Mesenchymal stem cell (in vitro differentiated cells and primary cell): ENCODE measurements around the gene SORCS1.

Source experiments
- DNase-seq: peaks from one replicate; pipeline ENCODE4 v3.0.0-alpha.2; 2013
- H2AFZ ChIP-seq: one replicate; pipeline ENCODE4 v1.6.1; 2013; ENCODE audit warnings: low read depth, mild to moderate bottlenecking, control low read depth, inconsistent platforms, low read length, moderate library complexity
- H2AK5ac ChIP-seq: 2 replicates; pipeline ENCODE4 v1.6.1; 2013; ENCODE audit warnings: low read length, moderate library complexity, mild to moderate bottlenecking, inconsistent platforms; ENCODE audit not compliant: severe bottlenecking
- H2BK120ac ChIP-seq: one replicate; pipeline ENCODE4 v1.6.1; 2013; ENCODE audit warnings: low read depth, mild to moderate bottlenecking, inconsistent platforms, low read length, moderate library complexity
- H2BK12ac ChIP-seq, 2 experiments: one replicate each; pipeline ENCODE4 v1.6.1; 2013; ENCODE audit warnings: inconsistent platforms in 2 of 2, low read length in 2 of 2, mild to moderate bottlenecking in 2 of 2, moderate library complexity in 2 of 2, control low read depth in 1 of 2
- H2BK15ac ChIP-seq: one replicate; pipeline ENCODE4 v1.6.1; 2013; ENCODE audit warnings: mild to moderate bottlenecking, low read depth, inconsistent platforms; ENCODE audit not compliant: poor library complexity, severe bottlenecking
- H2BK5ac ChIP-seq: 2 replicates; pipeline ENCODE4 v1.6.1; 2013; ENCODE audit warnings: low read depth, mild to moderate bottlenecking, low read length, control low read depth, inconsistent platforms; ENCODE audit not compliant: poor library complexity, severe bottlenecking
- H3K14ac ChIP-seq, 2 experiments: one replicate each; pipeline ENCODE4 v1.6.1; 2013; ENCODE audit warnings: inconsistent platforms in 2 of 2, low read length in 2 of 2, control low read depth in 1 of 2, mild to moderate bottlenecking in 1 of 2, moderate library complexity in 1 of 2
- H3K18ac ChIP-seq, 2 experiments: one replicate each; pipeline ENCODE4 v1.6.1; 2013; ENCODE audit warnings: inconsistent platforms in 2 of 2, low read length in 2 of 2, control low read depth in 1 of 2, low read depth in 1 of 2, mild to moderate bottlenecking in 1 of 2
- H3K23ac ChIP-seq, 2 experiments: one replicate each; pipeline ENCODE4 v1.6.1; 2013; ENCODE audit warnings: inconsistent platforms in 2 of 2, low read length in 2 of 2, mild to moderate bottlenecking in 2 of 2, moderate library complexity in 2 of 2, control low read depth in 1 of 2
- H3K27ac ChIP-seq: 2 replicates; pipeline ENCODE4 v1.5.1; 2013; ENCODE audit warnings: mild to moderate bottlenecking, moderate library complexity, low read length, control low read depth, inconsistent platforms; ENCODE audit not compliant: poor library complexity, severe bottlenecking
- H3K27me3 ChIP-seq, 2 experiments: 2 replicates each; pipeline versions ENCODE4 v1.6.1 to v1.7.0; 2013; ENCODE audit warnings: low read length in 2 of 2, mild to moderate bottlenecking in 2 of 2, moderate library complexity in 2 of 2, control low read depth in 1 of 2, inconsistent platforms in 1 of 2; ENCODE audit not compliant: control insufficient read depth in 1 of 2, insufficient read depth in 1 of 2
- H3K36me3 ChIP-seq, 2 experiments: 2 replicates each; pipeline versions ENCODE4 v1.6.1 to v1.7.0; 2013; ENCODE audit warnings: low read length in 2 of 2, control low read depth in 1 of 2, inconsistent platforms in 1 of 2, low read depth in 1 of 2, mild to moderate bottlenecking in 1 of 2; ENCODE audit not compliant: insufficient read depth in 2 of 2, control insufficient read depth in 1 of 2
- H3K4ac ChIP-seq, 2 experiments: one replicate each; pipeline ENCODE4 v1.6.1; 2013; ENCODE audit warnings: inconsistent platforms in 2 of 2, low read length in 2 of 2, mild to moderate bottlenecking in 2 of 2, moderate library complexity in 2 of 2, control low read depth in 1 of 2, low read depth in 1 of 2
- H3K4me1 ChIP-seq: 2 replicates; pipeline ENCODE4 v1.6.1; 2013; ENCODE audit warnings: low read depth, low read length, control low read depth; ENCODE audit not compliant: control insufficient read depth, insufficient read depth
- H3K4me2 ChIP-seq: 2 replicates; pipeline ENCODE4 v1.6.1; 2013; ENCODE audit warnings: low read length, mild to moderate bottlenecking, inconsistent platforms; ENCODE audit not compliant: poor library complexity, severe bottlenecking
- H3K4me3 ChIP-seq, 2 experiments: 2 replicates each; pipeline versions ENCODE4 v1.5.1 to v1.7.0; 2013; ENCODE audit warnings: low read length in 2 of 2, mild to moderate bottlenecking in 2 of 2, control low read depth in 1 of 2, low read depth in 1 of 2; ENCODE audit not compliant: insufficient read depth in 1 of 2
- H3K79me1 ChIP-seq: replicated peaks from 2 replicates; pipeline ENCODE4 v1.6.1; 2013; ENCODE audit warnings: mild to moderate bottlenecking, control low read depth, low read length, inconsistent platforms; ENCODE audit not compliant: poor library complexity, severe bottlenecking
- H3K9ac ChIP-seq: 2 replicates; pipeline ENCODE4 v1.7.0; 2013; ENCODE audit warnings: mild to moderate bottlenecking, low read length, moderate library complexity
- H3K9me3 ChIP-seq: 2 replicates; pipeline ENCODE4 v1.7.0; 2013; ENCODE audit warnings: mild to moderate bottlenecking, low read length; ENCODE audit not compliant: control insufficient read depth
- H4K8ac ChIP-seq: one replicate; pipeline ENCODE4 v1.6.1; 2013; ENCODE audit warnings: inconsistent platforms, mild to moderate bottlenecking, low read length, moderate library complexity
- H4K91ac ChIP-seq: one replicate; pipeline ENCODE4 v1.6.1; 2013; ENCODE audit warnings: mild to moderate bottlenecking, low read length, inconsistent platforms
- WGBS: methylation state at CpG from one replicate; pipeline ENCODE4 v1.1.7; 2013; ENCODE audit warnings: mixed read lengths; 5-methylcytosine and 5-hydroxymethylcytosine counted together

The SORCS1 gene

DNA sequence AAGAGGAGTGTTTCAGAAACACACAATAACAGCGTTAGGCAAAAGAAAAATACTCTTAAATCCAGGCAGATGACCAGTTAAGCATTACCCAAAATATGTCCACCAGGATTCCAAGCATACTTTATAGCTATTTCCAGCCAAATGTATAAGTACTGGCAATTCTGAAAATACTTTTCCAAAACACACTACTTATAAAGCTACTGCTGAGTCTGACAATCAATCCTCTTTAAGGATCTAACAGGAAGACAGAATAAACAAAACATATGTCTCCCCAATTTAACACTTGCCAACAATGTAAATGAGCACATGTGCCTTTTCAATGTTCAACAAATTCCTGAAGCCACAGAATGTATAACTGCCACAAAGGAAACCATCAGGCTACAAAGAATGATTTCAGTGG lies 370.9 kb downstream of the SORCS1 start:
- Histone ChIP-seq H3K14ac (no peak overlapping the region), H3K4me1 (no peaks in the 10 kb centered on the region), H3K36me3 (no peaks in the 10 kb centered on the region), H3K27me3 (no peaks in the 10 kb centered on the region), H4K91ac (no peak overlapping the region), H2BK5ac (no peak overlapping the region), H3K9me3 (no peaks in the 10 kb centered on the region), H2AFZ (no peak overlapping the region), H3K4me2 (no peak overlapping the region), H3K79me1 (no peaks in the 10 kb centered on the region), H3K18ac (no peak overlapping the region), H3K4ac (no peak overlapping the region), H2BK120ac (no peak overlapping the region), H2BK12ac (no peak overlapping the region), H4K8ac (no peak overlapping the region), H3K9ac (no peak overlapping the region), H3K23ac (no peak overlapping the region), H3K27ac (no peak overlapping the region), H3K4me3 (no peak overlapping the region), H2AK5ac (no peak overlapping the region), H2BK15ac (no peak overlapping the region)
- DNase-seq, result no peak
- 35% methylated on average over 1 of the region's 1 CpG for WGBS

DNA sequence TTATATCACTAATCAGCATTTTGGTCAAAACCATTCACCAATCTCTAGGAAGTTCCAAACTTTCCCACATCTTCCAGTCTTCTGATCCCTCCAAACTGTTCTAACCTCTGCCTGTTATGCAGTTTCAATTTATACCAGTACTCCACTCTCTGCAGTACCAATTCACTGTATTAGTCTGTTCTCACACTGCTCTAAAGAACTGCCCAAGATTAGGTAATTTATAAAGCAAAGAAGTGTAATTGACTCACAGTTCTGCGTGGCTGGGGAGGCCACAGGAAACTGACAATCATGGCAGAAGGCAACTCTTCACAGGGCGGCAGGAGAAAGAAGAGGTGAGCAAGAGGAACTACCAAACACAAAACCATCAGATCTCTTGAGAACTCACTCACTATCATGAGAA lies 374.9 kb downstream of the SORCS1 start:
- Histone ChIP-seq H3K9ac (no peak overlapping the region), H3K23ac (no peak overlapping the region), H2AFZ (no peak overlapping the region), H3K9me3 (no peaks in the 10 kb centered on the region), H3K4me2 (no peak overlapping the region), H3K4me3 (no peak overlapping the region), H3K27me3 (no peaks in the 10 kb centered on the region), H3K79me1 (no peaks in the 10 kb centered on the region), H3K4me1 (no peaks in the 10 kb centered on the region), H2BK15ac (no peak overlapping the region), H4K91ac (no peak overlapping the region), H3K27ac (no peak overlapping the region), H3K18ac (no peak overlapping the region), H4K8ac (no peak overlapping the region), H2BK120ac (no peak overlapping the region), H3K36me3 (no peaks in the 10 kb centered on the region), H2BK12ac (no peak overlapping the region), H3K14ac (no peak overlapping the region), H2BK5ac (no peak overlapping the region), H3K4ac (no peak overlapping the region), H2AK5ac (no peak overlapping the region)
- WGBS, result 66% methylated on average over 2 of the region's 2 CpGs
- DNase-seq, result no peak

DNA sequence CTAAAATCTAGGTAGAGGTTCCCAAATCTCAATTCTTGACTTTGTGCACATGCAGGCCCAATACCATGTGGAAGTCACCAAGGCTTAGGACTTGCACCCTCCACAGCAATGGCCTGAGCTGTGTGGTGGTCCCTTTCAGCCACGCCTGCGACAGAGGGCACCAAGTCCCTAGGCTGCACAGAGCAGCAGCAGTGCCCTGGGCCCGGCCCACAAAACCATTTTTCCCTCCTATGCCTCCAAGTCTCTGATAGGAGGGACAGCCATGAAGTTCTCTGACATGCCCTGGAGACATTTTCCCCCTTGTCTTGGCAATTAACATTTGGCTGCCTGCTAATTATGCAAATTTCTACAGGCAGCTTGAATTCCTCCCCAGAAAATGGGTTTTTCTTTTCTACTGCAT lies 375.5 kb downstream of the SORCS1 start:
- DNase-seq, result no peak
- Histone ChIP-seq H3K9me3 (no peaks in the 10 kb centered on the region), H3K4ac (no peak overlapping the region), H2BK120ac (no peak overlapping the region), H3K4me1 (no peaks in the 10 kb centered on the region), H3K9ac (no peak overlapping the region), H3K14ac (no peak overlapping the region), H2AK5ac (no peak overlapping the region), H3K18ac (no peak overlapping the region), H2AFZ (no peak overlapping the region), H3K23ac (no peak overlapping the region), H3K4me2 (no peak overlapping the region), H3K27ac (no peak overlapping the region), H3K27me3 (no peaks in the 10 kb centered on the region), H2BK15ac (no peak overlapping the region), H4K8ac (no peak overlapping the region), H3K4me3 (no peak overlapping the region), H2BK5ac (no peak overlapping the region), H2BK12ac (no peak overlapping the region), H4K91ac (no peak overlapping the region), H3K79me1 (no peaks in the 10 kb centered on the region), H3K36me3 (no peaks in the 10 kb centered on the region)
- 61% methylated on average over 3 of the region's 3 CpGs for WGBS

DNA sequence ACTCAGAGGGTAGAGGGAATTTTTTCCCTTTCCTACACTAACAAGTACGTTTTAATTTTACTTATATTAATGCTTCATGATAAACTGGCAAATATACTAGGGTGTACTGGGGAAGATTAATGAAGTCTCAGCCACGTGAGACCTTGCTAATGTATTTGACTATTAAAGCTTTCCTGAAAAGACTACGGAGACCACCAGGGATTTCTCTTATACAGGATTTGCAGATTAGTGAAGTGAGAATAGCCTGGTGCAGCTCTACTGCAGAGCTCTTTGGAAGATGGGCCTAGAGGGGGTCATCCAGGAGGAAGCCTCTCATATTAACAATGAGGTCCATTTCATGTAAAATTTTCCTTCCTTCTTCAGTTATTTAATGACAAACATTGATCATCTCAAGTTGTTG lies 379.0 kb downstream of the SORCS1 start:
- no peak overlapping the region for H2BK5ac ChIP-seq
- 71% methylated on average over 2 of the region's 3 CpGs for WGBS
- no peak overlapping the region for H3K14ac ChIP-seq
- H3K79me1 ChIP-seq, result no peaks in the 10 kb centered on the region
- no peak overlapping the region for H3K23ac ChIP-seq
- no peaks in the 10 kb centered on the region for H3K9me3 ChIP-seq
- no peaks in the 10 kb centered on the region for H3K27me3 ChIP-seq
- H2AK5ac ChIP-seq, result no peak overlapping the region
- no peak overlapping the region for H2AFZ ChIP-seq
- no peak overlapping the region for H3K4me3 ChIP-seq
- no peak overlapping the region for H3K18ac ChIP-seq
- no peak overlapping the region for H2BK15ac ChIP-seq
- no peak overlapping the region for H4K8ac ChIP-seq
- H3K4me2 ChIP-seq, result no peak overlapping the region
- no peaks in the 10 kb centered on the region for H3K4me1 ChIP-seq
- H3K4ac ChIP-seq, result no peak overlapping the region
- H3K36me3 ChIP-seq, result no peaks in the 10 kb centered on the region
- H3K27ac ChIP-seq, result no peak overlapping the region
- DNase-seq, result no peak
- H4K91ac ChIP-seq, result no peak overlapping the region
- H3K9ac ChIP-seq, result no peak overlapping the region
- H2BK12ac ChIP-seq, result no peak overlapping the region
- H2BK120ac ChIP-seq, result no peak overlapping the region
